GM12878 (cell line): Measurements from ENCODE around the gene LGALS9B.
"Not testable (repeated sequence)": the region's sequence is repeated elsewhere in the genome, so short reads cannot be mapped to it uniquely, and the experiment has no call there.

Experiments
- CTCF ChIP-seq, 3 experiments: IDR thresholded peaks in 2 of 3; conservative IDR thresholded peaks in 1 of 3; 2 replicates each; pipeline ENCODE4 v1.5.1; 2011; ENCODE audit warnings: low read depth in 3 of 3, low read length in 3 of 3, mild to moderate bottlenecking in 3 of 3, control low read depth in 2 of 3, moderate library complexity in 2 of 3, inconsistent platforms in 1 of 3, mixed read lengths in 1 of 3; ENCODE audit not compliant: control insufficient read depth in 2 of 3, insufficient read depth in 1 of 3; ENCODE audit errors: extremely low read depth in 1 of 3
- EGR1 ChIP-seq, 2 experiments: IDR thresholded peaks; 1 replicate in 1 of 2; 2 replicates in 1 of 2; pipeline ENCODE4 v1.6.1; 2011 to 2012; ENCODE audit warnings: low read depth in 2 of 2, low read length in 2 of 2, borderline replicate concordance in 1 of 2, mild to moderate bottlenecking in 1 of 2, moderate library complexity in 1 of 2
- MEF2A ChIP-seq: IDR thresholded peaks from 2 replicates; pipeline ENCODE4 v1.6.1; 2011; ENCODE audit warnings: low read depth, mild to moderate bottlenecking, low read length, moderate library complexity; ENCODE audit not compliant: insufficient read depth
- MEF2B ChIP-seq: fragments of 450-650 bp; IDR thresholded peaks from 2 replicates; pipeline ENCODE4 v1.6.1; 2018; ENCODE audit warnings: mild to moderate bottlenecking, moderate library complexity; ENCODE audit not compliant: partially characterized antibody, poor library complexity, severe bottlenecking
- PBX3 ChIP-seq: IDR thresholded peaks from 2 replicates; pipeline ENCODE4 v1.6.1; 2011; ENCODE audit warnings: mild to moderate bottlenecking, low read depth, low read length, moderate library complexity; ENCODE audit not compliant: insufficient replicate concordance
- POLR2AphosphoS5 ChIP-seq: IDR thresholded peaks from 2 replicates; pipeline ENCODE4 v1.6.1; 2011; ENCODE audit warnings: mild to moderate bottlenecking, low read length, inconsistent platforms
- RBBP5 ChIP-seq: fragments of 200-600 bp; sonication (generic); conservative IDR thresholded peaks from 2 replicates; pipeline ENCODE4 v1.6.1; 2016
- SIX5 ChIP-seq: IDR thresholded peaks from 2 replicates; pipeline ENCODE4 v1.6.1; 2011; ENCODE audit warnings: mild to moderate bottlenecking, low read depth, low read length, moderate library complexity; ENCODE audit not compliant: severe bottlenecking
- SMC3 ChIP-seq: IDR thresholded peaks from 2 replicates; pipeline ENCODE4 v1.6.1; 2011; ENCODE audit warnings: low read length, improper control_type of control experiment, borderline replicate concordance
- TCF12 ChIP-seq: IDR thresholded peaks from 2 replicates; pipeline ENCODE4 v1.6.1; 2011; ENCODE audit warnings: low read depth, mild to moderate bottlenecking, low read length
- ZBTB33 ChIP-seq: fragments of 450-650 bp; IDR thresholded peaks from 2 replicates; pipeline ENCODE4 v1.6.1; 2017; ENCODE audit warnings: mild to moderate bottlenecking
- TF ChIP-seq, protein P1 (sequence below): IDR thresholded peaks from 2 replicates; pipeline ENCODE4 v1.6.1; 2012; ENCODE audit warnings: low read depth, low read length, improper control_type of control experiment
- TF ChIP-seq, protein P2 (sequence below): IDR thresholded peaks from 2 replicates; pipeline ENCODE4 v1.6.1; 2012; ENCODE audit warnings: low read depth, low read length, improper control_type of control experiment
- TF ChIP-seq, protein P3 (sequence below): IDR thresholded peaks from 2 replicates; pipeline ENCODE4 v1.6.1; 2012; ENCODE audit warnings: low read depth, low read length, improper control_type of control experiment

DNA sequence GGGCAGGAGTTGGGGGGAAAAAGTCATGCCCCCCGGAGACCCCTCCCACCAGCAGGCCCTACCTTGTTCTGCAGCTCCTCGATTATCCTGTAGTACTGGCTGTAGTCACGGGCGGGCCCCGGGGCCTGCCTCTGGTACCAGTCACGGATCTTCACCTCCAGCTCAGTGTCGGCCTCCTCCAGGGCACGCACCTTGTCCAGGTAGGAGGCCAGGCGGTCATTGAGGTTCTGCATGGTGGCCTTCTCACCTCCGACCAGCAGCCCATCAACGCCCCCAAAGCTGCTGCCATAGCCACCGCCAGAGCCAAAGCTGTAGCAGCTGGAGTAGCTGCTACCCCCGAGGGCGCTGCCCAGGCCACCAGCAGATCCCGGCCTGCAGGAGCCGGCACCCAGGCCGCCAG, 49.6 kb upstream of the LGALS9B start:
- not testable (repeated sequence) for TF ChIP-seq SMC3; SIX5; PBX3; POLR2AphosphoS5; ZBTB33; MEF2B; RBBP5; TCF12; CTCF (IDR thresholded peaks at IDR 0.05 in 2 of 3, conservative IDR thresholded peaks at IDR 0.05 in 1 of 3; ENCODE audit: control insufficient read depth in 2 of 3, extremely low read depth in 1 of 3, insufficient read depth in 1 of 3, low read depth in 3 of 3, low read length in 3 of 3); EGR1 (IDR thresholded peaks at IDR 0.05; ENCODE audit: borderline replicate concordance in 1 of 2, low read depth in 2 of 2, low read length in 2 of 2); MEF2A
- TF ChIP-seq, protein P1, sequence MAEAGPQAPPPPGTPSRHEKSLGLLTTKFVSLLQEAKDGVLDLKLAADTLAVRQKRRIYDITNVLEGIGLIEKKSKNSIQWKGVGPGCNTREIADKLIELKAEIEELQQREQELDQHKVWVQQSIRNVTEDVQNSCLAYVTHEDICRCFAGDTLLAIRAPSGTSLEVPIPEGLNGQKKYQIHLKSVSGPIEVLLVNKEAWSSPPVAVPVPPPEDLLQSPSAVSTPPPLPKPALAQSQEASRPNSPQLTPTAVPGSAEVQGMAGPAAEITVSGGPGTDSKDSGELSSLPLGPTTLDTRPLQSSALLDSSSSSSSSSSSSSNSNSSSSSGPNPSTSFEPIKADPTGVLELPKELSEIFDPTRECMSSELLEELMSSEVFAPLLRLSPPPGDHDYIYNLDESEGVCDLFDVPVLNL = not testable (repeated sequence)
- TF ChIP-seq, protein P2, sequence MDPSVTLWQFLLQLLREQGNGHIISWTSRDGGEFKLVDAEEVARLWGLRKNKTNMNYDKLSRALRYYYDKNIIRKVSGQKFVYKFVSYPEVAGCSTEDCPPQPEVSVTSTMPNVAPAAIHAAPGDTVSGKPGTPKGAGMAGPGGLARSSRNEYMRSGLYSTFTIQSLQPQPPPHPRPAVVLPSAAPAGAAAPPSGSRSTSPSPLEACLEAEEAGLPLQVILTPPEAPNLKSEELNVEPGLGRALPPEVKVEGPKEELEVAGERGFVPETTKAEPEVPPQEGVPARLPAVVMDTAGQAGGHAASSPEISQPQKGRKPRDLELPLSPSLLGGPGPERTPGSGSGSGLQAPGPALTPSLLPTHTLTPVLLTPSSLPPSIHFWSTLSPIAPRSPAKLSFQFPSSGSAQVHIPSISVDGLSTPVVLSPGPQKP = not testable (repeated sequence)
- TF ChIP-seq, protein P3, sequence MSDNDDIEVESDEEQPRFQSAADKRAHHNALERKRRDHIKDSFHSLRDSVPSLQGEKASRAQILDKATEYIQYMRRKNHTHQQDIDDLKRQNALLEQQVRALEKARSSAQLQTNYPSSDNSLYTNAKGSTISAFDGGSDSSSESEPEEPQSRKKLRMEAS = not testable (repeated sequence)
